IPS-15b (cell line): ENCODE results near the gene RAB21.
A peak's percentile ranks its signal among the peaks of the same experiment; 100 is the strongest.

Experiments used
- H3K27me3 ChIP-seq: one replicate; pipeline ENCODE4 v1.6.1; 2013; ENCODE audit warnings: low read length; ENCODE audit not compliant: control insufficient read depth, insufficient read depth
- H3K36me3 ChIP-seq: one replicate; pipeline ENCODE4 v1.6.1; 2013; ENCODE audit warnings: low read length; ENCODE audit not compliant: control insufficient read depth, insufficient read depth
- H3K4me1 ChIP-seq: one replicate; pipeline ENCODE4 v1.6.1; 2013; ENCODE audit warnings: mild to moderate bottlenecking, low read length; ENCODE audit not compliant: control insufficient read depth, insufficient read depth
- H3K4me3 ChIP-seq: one replicate; pipeline ENCODE4 v1.5.1; 2013; ENCODE audit warnings: low read depth, low read length
- H3K9ac ChIP-seq: one replicate; pipeline ENCODE4 v1.6.1; 2013; ENCODE audit warnings: low read depth, mild to moderate bottlenecking, low read length
- H3K9me3 ChIP-seq: one replicate; pipeline ENCODE4 v1.6.1; 2013; ENCODE audit warnings: mild to moderate bottlenecking, low read length; ENCODE audit not compliant: control insufficient read depth, insufficient read depth

RAB21 gene

GRCh38 chr12:71782017-71782416 lies 27.4 kb downstream of the RAB21 start:
- Histone ChIP-seq H3K36me3 (no peaks in the 10 kb centered on the region), H3K9me3 (no peaks in the 10 kb centered on the region), H3K27me3 (no peaks in the 10 kb centered on the region), H3K4me3 (no peak overlapping the region), H3K4me1 (no peaks in the 10 kb centered on the region), H3K9ac (no peak overlapping the region)

- Histone ChIP-seq H3K36me3 (no peaks in the 10 kb centered on the region), H3K4me3 (no peak overlapping the region), H3K9ac (no peak overlapping the region), H3K9me3 (no peaks in the 10 kb centered on the region), H3K27me3 (no peaks in the 10 kb centered on the region), H3K4me1 (no peaks in the 10 kb centered on the region)
Observed at GRCh38 chr12:71786829-71787228, 32.2 kb downstream of the RAB21 start.

GRCh38 chr12:71787580-71787979 lies 32.9 kb downstream of the RAB21 start:
- Histone ChIP-seq H3K9me3 (no peaks in the 10 kb centered on the region), H3K4me1 (no peaks in the 10 kb centered on the region), H3K9ac (no peak overlapping the region), H3K36me3 (no peaks in the 10 kb centered on the region), H3K27me3 (no peaks in the 10 kb centered on the region), H3K4me3 (no peak overlapping the region)

GRCh38 chr12:71790331-71790730 lies 35.7 kb downstream of the RAB21 start:
- no peaks in the 10 kb centered on the region for H3K4me1 ChIP-seq
- H3K9me3 ChIP-seq, result no peaks in the 10 kb centered on the region
- no peaks in the 10 kb centered on the region for H3K36me3 ChIP-seq

GRCh38 chr12:71791473-71792150 lies 36.9 kb downstream of the RAB21 start:
- H3K9me3 ChIP-seq, result no peaks in the 10 kb centered on the region

More at GRCh38 chr12:71790331-71790730, 35.7 kb downstream of the RAB21 start:
- H3K27me3 ChIP-seq, result no peaks in the 10 kb centered on the region
- no peak overlapping the region for H3K9ac ChIP-seq
- H3K4me3 ChIP-seq, result no peak overlapping the region

GRCh38 chr12:71792599-71792998 lies 37.9 kb downstream of the RAB21 start:
- H3K9me3 ChIP-seq, result no peaks in the 10 kb centered on the region
- H3K36me3 ChIP-seq, result no peaks in the 10 kb centered on the region
- H3K9ac ChIP-seq, result no peak overlapping the region
- no peaks in the 10 kb centered on the region for H3K27me3 ChIP-seq
- H3K4me3 ChIP-seq, result no peak overlapping the region
- H3K4me1 ChIP-seq, result no peaks in the 10 kb centered on the region

More at GRCh38 chr12:71791473-71792150, 36.9 kb downstream of the RAB21 start:
- H3K4me3 ChIP-seq, result no peak overlapping the region
- no peak overlapping the region for H3K9ac ChIP-seq
- no peaks in the 10 kb centered on the region for H3K36me3 ChIP-seq
- no peaks in the 10 kb centered on the region for H3K4me1 ChIP-seq
- H3K27me3 ChIP-seq, result no peaks in the 10 kb centered on the region

- Histone ChIP-seq H3K9me3 (no peaks in the 10 kb centered on the region), H3K4me3 (no peak overlapping the region), H3K9ac (no peak overlapping the region), H3K4me1 (no peaks in the 10 kb centered on the region), H3K36me3 (no peaks in the 10 kb centered on the region), H3K27me3 (no peaks in the 10 kb centered on the region)
Observed at GRCh38 chr12:71795901-71796300, 41.2 kb downstream of the RAB21 start.

GRCh38 chr12:71797531-71797930 lies 42.9 kb downstream of the RAB21 start:
- Histone ChIP-seq H3K4me3 (no peak overlapping the region), H3K27me3 (no peaks in the 10 kb centered on the region), H3K9me3 (no peaks in the 10 kb centered on the region), H3K36me3 (no peaks in the 10 kb centered on the region), H3K9ac (no peak overlapping the region), H3K4me1 (no peaks in the 10 kb centered on the region)

- no peak overlapping the region for H3K4me3 ChIP-seq
- no peaks in the 10 kb centered on the region for H3K36me3 ChIP-seq
- no peaks in the 10 kb centered on the region for H3K27me3 ChIP-seq
- no peak overlapping the region for H3K9ac ChIP-seq
- H3K4me1 ChIP-seq, result no peaks in the 10 kb centered on the region
- no peaks in the 10 kb centered on the region for H3K9me3 ChIP-seq
Observed at GRCh38 chr12:71799106-71799505, 44.4 kb downstream of the RAB21 start.

- Histone ChIP-seq H3K4me1 (no peaks in the 10 kb centered on the region), H3K36me3 (no peaks in the 10 kb centered on the region), H3K4me3 (no peak overlapping the region), H3K9me3 (no peaks in the 10 kb centered on the region), H3K27me3 (no peaks in the 10 kb centered on the region), H3K9ac (no peak overlapping the region)
Observed at GRCh38 chr12:71800177-71800576, 45.5 kb downstream of the RAB21 start.

- Histone ChIP-seq H3K27me3 (no peaks in the 10 kb centered on the region), H3K4me3 (peak overlapping the region; percentile 10), H3K36me3 (no peaks in the 10 kb centered on the region), H3K9me3 (no peaks in the 10 kb centered on the region), H3K4me1 (no peaks in the 10 kb centered on the region), H3K9ac (no peak overlapping the region)
Observed at GRCh38 chr12:71804505-71804904, 49.8 kb downstream of the RAB21 start.

GRCh38 chr12:71810921-71811320 lies 56.3 kb downstream of the RAB21 start:
- Histone ChIP-seq H3K4me3 (no peak overlapping the region), H3K27me3 (no peaks in the 10 kb centered on the region), H3K4me1 (no peaks in the 10 kb centered on the region), H3K9me3 (no peaks in the 10 kb centered on the region), H3K9ac (no peak overlapping the region), H3K36me3 (no peaks in the 10 kb centered on the region)
